HCT116 (cell line): ENCODE measurements around the gene FNDC1. TPM values are rescaled to one million over a fixed set of nuclear protein-coding genes. Genes with fewer than 3 reads are reported as not detected.

ENCODE experiments used
- ATAC-seq: fragments of 200-7000 bp; cut with Tn5 transposase; 2 replicates; pipeline ENCODE4 v1.9.1; 2020; ENCODE audit warnings: mild to moderate bottlenecking, moderate library complexity
- BruUV-seq: library from RNA; stranded (reverse); fragments of 400-500 nt; replicated peaks from 2 replicates; lab custom pipeline; 2021; lab: Mats Ljungman, UMichigan
- CTCF ChIA-PET: fragments of 300-600 bp; sonication (Branson Sonifier 250); formaldehyde crosslinking; loops from one replicate; lab custom pipeline; 2021; ENCODE audit warnings: antibody characterized with exemption; lab: Charles Lee
- POLR2A ChIA-PET: fragments of 300-600, 350-600 bp; sonication (Branson Sonifier 250); formaldehyde crosslinking; loops from one replicate; lab custom pipeline; 2021; ENCODE audit warnings: antibody characterized with exemption; lab: Charles Lee
- RAD21 ChIA-PET, 2 experiments: fragments of 300-600 bp; sonication (Branson Sonifier 250); formaldehyde crosslinking; loops; one replicate each; lab custom pipeline; 2023; ENCODE audit warnings: low total read pairs in 2 of 2; ENCODE audit not compliant: uncharacterized antibody in 2 of 2, unreplicated experiment in 2 of 2, low non-redundant PET in 1 of 2; lab: Charles Lee
- DNase-seq: peaks from one replicate; pipeline ENCODE4 v3.0.0-alpha.2; 2010; ENCODE audit warnings: low read depth, low spot score
- H2AFZ ChIP-seq: fragments of 200-600 bp; shearing (Covaris generic), sonication (generic); 2 replicates; pipeline ENCODE4 v1.6.1; 2017; ENCODE audit warnings: low read depth, mixed run types, mixed read lengths, antibody characterized with exemption, low read length; ENCODE audit not compliant: poor library complexity, severe bottlenecking
- H3K27ac ChIP-seq: 2 replicates; pipeline ENCODE4 v1.5.1; 2012; ENCODE audit warnings: low read depth, low read length
- H3K27me3 ChIP-seq: fragments of 200-600 bp; sonication (generic); 2 replicates; pipeline ENCODE4 v1.6.1; 2016; ENCODE audit warnings: mixed run types, low read length, mixed read lengths; ENCODE audit not compliant: insufficient read depth
- H3K36me3 ChIP-seq, 2 experiments: fragments of 200-500 bp in 1 of 2; fragments of 200-600 bp in 1 of 2; sonication (Bioruptor generic) in 1 of 2; sonication (generic) in 1 of 2; 2 replicates each; pipeline versions ENCODE4 v1.5.1 to v1.6.1; 2014 to 2016; ENCODE audit warnings: low read length in 2 of 2, inconsistent platforms in 1 of 2, mixed read lengths in 1 of 2, mixed run types in 1 of 2; ENCODE audit not compliant: insufficient read depth in 2 of 2, control insufficient read depth in 1 of 2
- H3K4me1 ChIP-seq, 2 experiments: fragments of 200-600 bp in 1 of 2; sonication (generic) in 1 of 2; 2 replicates each; pipeline versions ENCODE4 v1.5.1 to v1.6.1; 2012 to 2017; ENCODE audit warnings: low read length in 2 of 2, inconsistent platforms in 1 of 2, mild to moderate bottlenecking in 1 of 2, mixed read lengths in 1 of 2, mixed run types in 1 of 2, moderate library complexity in 1 of 2; ENCODE audit not compliant: insufficient read depth in 2 of 2, control insufficient read depth in 1 of 2
- H3K4me2 ChIP-seq: fragments of 200-600 bp; sonication (generic); 2 replicates; pipeline ENCODE4 v1.6.1; 2017; ENCODE audit warnings: mixed run types, low read length, mixed read lengths
- H3K4me3 ChIP-seq, 2 experiments: fragments of 200-600 bp in 1 of 2; sonication (generic) in 1 of 2; replicated peaks in 1 of 2; 2 replicates each; pipeline ENCODE4 v1.5.1; 2011 to 2016; ENCODE audit warnings: low read length in 2 of 2, control low read depth in 1 of 2, low read depth in 1 of 2, mild to moderate bottlenecking in 1 of 2, mixed read lengths in 1 of 2, mixed run types in 1 of 2
- H3K79me2 ChIP-seq: fragments of 200-600 bp; sonication (generic); 2 replicates; pipeline ENCODE4 v1.6.1; 2017; ENCODE audit warnings: mild to moderate bottlenecking, mixed run types, low read length, moderate library complexity, mixed read lengths; ENCODE audit not compliant: insufficient read depth
- H3K9ac ChIP-seq: fragments of 200-600 bp; sonication (generic); 2 replicates; pipeline ENCODE4 v1.6.1; 2016; ENCODE audit warnings: low read length, mixed read lengths
- H3K9me2 ChIP-seq: fragments of 200-600 bp; sonication (generic), shearing (Covaris generic); 2 replicates; pipeline ENCODE4 v1.6.1; 2017; ENCODE audit warnings: mixed run types, mild to moderate bottlenecking, moderate library complexity; ENCODE audit not compliant: insufficient read depth
- H3K9me3 ChIP-seq, 2 experiments: fragments of 200-500 bp in 1 of 2; fragments of 200-600 bp in 1 of 2; sonication (Bioruptor generic) in 1 of 2; sonication (generic) in 1 of 2; 2 replicates each; pipeline ENCODE4 v1.6.1; 2014 to 2017; ENCODE audit warnings: low read length in 2 of 2, mixed read lengths in 2 of 2, inconsistent platforms in 1 of 2, low read depth in 1 of 2, mild to moderate bottlenecking in 1 of 2, mixed run types in 1 of 2, moderate library complexity in 1 of 2; ENCODE audit not compliant: control insufficient read depth in 1 of 2, insufficient read depth in 1 of 2
- H4K20me1 ChIP-seq: fragments of 200-600 bp; sonication (generic), shearing (Covaris generic); 2 replicates; pipeline ENCODE4 v1.6.1; 2017; ENCODE audit warnings: mixed run types, mild to moderate bottlenecking, moderate library complexity; ENCODE audit not compliant: insufficient read depth
- CEBPB ChIP-seq: IDR thresholded peaks from 2 replicates; pipeline ENCODE4 v1.6.1; 2012; ENCODE audit warnings: low read depth
- EGR1 ChIP-seq: IDR thresholded peaks from 2 replicates; pipeline ENCODE4 v1.6.1; 2012; ENCODE audit warnings: low read depth
- ELF1 ChIP-seq: IDR thresholded peaks from 2 replicates; pipeline ENCODE4 v1.6.1; 2012; ENCODE audit warnings: low read depth, borderline replicate concordance
- EZH2phosphoT487 ChIP-seq: fragments of 200-600 bp; IDR thresholded peaks from 2 replicates; pipeline ENCODE4 v1.6.1; 2018; ENCODE audit warnings: antibody characterized with exemption, borderline replicate concordance
- FOSL1 ChIP-seq: IDR thresholded peaks from 2 replicates; pipeline ENCODE4 v1.6.1; 2012; ENCODE audit warnings: low read depth
- JUND ChIP-seq: IDR thresholded peaks from 2 replicates; pipeline ENCODE4 v1.6.1; 2012
- POLR2AphosphoS5 ChIP-seq: IDR thresholded peaks from 2 replicates; pipeline ENCODE4 v1.6.1; 2011; ENCODE audit warnings: mild to moderate bottlenecking, low read depth, low read length, moderate library complexity
- RAD21 ChIP-seq: IDR thresholded peaks from 2 replicates; pipeline ENCODE4 v1.6.1; 2012; ENCODE audit warnings: low read depth, mild to moderate bottlenecking
- SIN3A ChIP-seq: IDR thresholded peaks from 2 replicates; pipeline ENCODE4 v1.6.1; 2012; ENCODE audit warnings: low read depth
- SP1 ChIP-seq: IDR thresholded peaks from 2 replicates; pipeline ENCODE4 v1.6.1; 2012; ENCODE audit warnings: low read depth
- SRF ChIP-seq: IDR thresholded peaks from 2 replicates; pipeline ENCODE4 v1.6.1; 2012; ENCODE audit warnings: low read depth
- TCF7L2 ChIP-seq: IDR thresholded peaks from 2 replicates; pipeline ENCODE4 v1.7.0; 2011; ENCODE audit warnings: borderline replicate concordance, inconsistent platforms; ENCODE audit not compliant: insufficient read depth, insufficient read length; ENCODE audit errors: extremely low read depth
- YY1 ChIP-seq: IDR thresholded peaks from 2 replicates; pipeline ENCODE4 v1.6.1; 2011; ENCODE audit warnings: low read length, low read depth, moderate library complexity, mild to moderate bottlenecking; ENCODE audit not compliant: insufficient replicate concordance; ENCODE audit errors: extremely low read depth
- ZFX ChIP-seq: fragments of 450-650 bp; IDR thresholded peaks from 2 replicates; pipeline ENCODE4 v1.6.1; 2017
- ZNF274 ChIP-seq: fragments of 200-500 bp; sonication (Bioruptor generic); IDR thresholded peaks from 2 replicates; pipeline ENCODE4 v1.6.1; 2014; ENCODE audit warnings: mild to moderate bottlenecking, low read depth, low read length, inconsistent platforms
- intact Hi-C: fragments of 100-400 bp; cut with micrococcal nuclease; formaldehyde crosslinking; loops from 2 replicates; pipeline ENCODE4 v1.10.0; 2022
- total RNA-seq: library from RNA; stranded (reverse); gene quantifications from one replicate; pipeline ENCODE4 v1.2.1, GENCODE V29; 2021; ENCODE audit not compliant: unreplicated experiment
- TF ChIP-seq, protein P1 (sequence below): IDR thresholded peaks from 2 replicates; pipeline ENCODE4 v1.6.1; 2012; ENCODE audit warnings: low read depth
- TF ChIP-seq, protein P2 (sequence below): IDR thresholded peaks from 2 replicates; pipeline ENCODE4 v1.6.1; 2012
- TF ChIP-seq, protein P3 (sequence below): IDR thresholded peaks from 2 replicates; pipeline ENCODE4 v1.6.1; 2011; ENCODE audit warnings: mild to moderate bottlenecking, low read length, moderate library complexity; ENCODE audit not compliant: insufficient replicate concordance; ENCODE audit errors: extremely low read depth
- TF ChIP-seq, protein P4 (sequence below), 3 experiments: fragments of 200-600 bp in 1 of 3; sonication (generic) in 1 of 3; IDR thresholded peaks in 2 of 3; conservative IDR thresholded peaks in 1 of 3; 2 replicates each; pipeline ENCODE4 v1.5.1; 2012 to 2017; ENCODE audit warnings: low read depth in 2 of 3, low read length in 2 of 3, antibody characterized with exemption in 1 of 3, borderline replicate concordance in 1 of 3, control low read depth in 1 of 3, mild to moderate bottlenecking in 1 of 3, mixed read lengths in 1 of 3, mixed run types in 1 of 3, moderate library complexity in 1 of 3; ENCODE audit not compliant: insufficient read depth in 1 of 3

Gene FNDC1
- total RNA-seq, 1 experiment from 2014 or later: 0.07 TPM

DNA sequence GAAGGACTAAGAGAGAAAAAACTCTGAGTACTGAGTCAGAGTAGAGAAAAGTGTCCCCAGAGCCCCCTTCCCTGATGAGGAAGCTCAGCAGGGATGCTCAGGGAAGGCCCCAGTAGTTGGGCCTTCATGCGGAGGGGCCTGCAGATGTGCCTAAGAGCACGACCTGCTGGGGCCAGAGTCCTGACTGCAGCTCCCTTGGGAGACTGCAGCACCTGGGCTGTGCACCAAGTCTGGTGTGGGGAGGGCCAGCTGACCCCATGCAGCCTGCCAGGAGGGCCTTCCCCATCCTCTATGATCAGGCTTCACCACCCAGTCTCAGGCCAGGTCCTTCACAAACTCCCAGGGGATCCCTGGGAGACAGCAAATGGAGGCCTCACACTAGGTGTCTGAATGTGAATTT, 130.4 kb downstream of the FNDC1 start:
- Histone ChIP-seq H2AFZ (no peak overlapping the region), H3K4me2 (no peak overlapping the region), H3K27ac (no peak overlapping the region), H4K20me1 (no peaks in the 10 kb centered on the region), H3K9ac (no peak overlapping the region), H3K79me2 (no peaks in the 10 kb centered on the region), H3K9me3 (no peaks in the 10 kb centered on the region), H3K4me3 (no peak overlapping the region), H3K27me3 (peaks cover 38% of the 10 kb centered on the region), H3K9me2 (no peaks in the 10 kb centered on the region), H3K4me1 (no peaks in the 10 kb centered on the region), H3K36me3 (no peaks in the 10 kb centered on the region)
- POLR2A ChIA-PET: no interaction called here
- intact Hi-C loops: no loop called here
- CTCF ChIA-PET: interaction anchor here (1.7 kb wide), 1 partner anchor 47 kb away, joined by 6 read pairs; no protein-coding TSS in a partner anchor
- no peak for ATAC-seq
- TF ChIP-seq, protein P1, sequence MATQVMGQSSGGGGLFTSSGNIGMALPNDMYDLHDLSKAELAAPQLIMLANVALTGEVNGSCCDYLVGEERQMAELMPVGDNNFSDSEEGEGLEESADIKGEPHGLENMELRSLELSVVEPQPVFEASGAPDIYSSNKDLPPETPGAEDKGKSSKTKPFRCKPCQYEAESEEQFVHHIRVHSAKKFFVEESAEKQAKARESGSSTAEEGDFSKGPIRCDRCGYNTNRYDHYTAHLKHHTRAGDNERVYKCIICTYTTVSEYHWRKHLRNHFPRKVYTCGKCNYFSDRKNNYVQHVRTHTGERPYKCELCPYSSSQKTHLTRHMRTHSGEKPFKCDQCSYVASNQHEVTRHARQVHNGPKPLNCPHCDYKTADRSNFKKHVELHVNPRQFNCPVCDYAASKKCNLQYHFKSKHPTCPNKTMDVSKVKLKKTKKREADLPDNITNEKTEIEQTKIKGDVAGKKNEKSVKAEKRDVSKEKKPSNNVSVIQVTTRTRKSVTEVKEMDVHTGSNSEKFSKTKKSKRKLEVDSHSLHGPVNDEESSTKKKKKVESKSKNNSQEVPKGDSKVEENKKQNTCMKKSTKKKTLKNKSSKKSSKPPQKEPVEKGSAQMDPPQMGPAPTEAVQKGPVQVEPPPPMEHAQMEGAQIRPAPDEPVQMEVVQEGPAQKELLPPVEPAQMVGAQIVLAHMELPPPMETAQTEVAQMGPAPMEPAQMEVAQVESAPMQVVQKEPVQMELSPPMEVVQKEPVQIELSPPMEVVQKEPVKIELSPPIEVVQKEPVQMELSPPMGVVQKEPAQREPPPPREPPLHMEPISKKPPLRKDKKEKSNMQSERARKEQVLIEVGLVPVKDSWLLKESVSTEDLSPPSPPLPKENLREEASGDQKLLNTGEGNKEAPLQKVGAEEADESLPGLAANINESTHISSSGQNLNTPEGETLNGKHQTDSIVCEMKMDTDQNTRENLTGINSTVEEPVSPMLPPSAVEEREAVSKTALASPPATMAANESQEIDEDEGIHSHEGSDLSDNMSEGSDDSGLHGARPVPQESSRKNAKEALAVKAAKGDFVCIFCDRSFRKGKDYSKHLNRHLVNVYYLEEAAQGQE: no peak
- no peak for TF ChIP-seq TCF7L2
- no peak for TF ChIP-seq EGR1
- TF ChIP-seq POLR2AphosphoS5: no peak
- TF ChIP-seq YY1: no peak
- no peak for TF ChIP-seq RAD21
- TF ChIP-seq JUND: no peak
- no peak for TF ChIP-seq SRF
- TF ChIP-seq SP1: no peak
- TF ChIP-seq FOSL1: no peak
- TF ChIP-seq CEBPB: no peak
- TF ChIP-seq ZFX: no peak
- TF ChIP-seq, protein P2, sequence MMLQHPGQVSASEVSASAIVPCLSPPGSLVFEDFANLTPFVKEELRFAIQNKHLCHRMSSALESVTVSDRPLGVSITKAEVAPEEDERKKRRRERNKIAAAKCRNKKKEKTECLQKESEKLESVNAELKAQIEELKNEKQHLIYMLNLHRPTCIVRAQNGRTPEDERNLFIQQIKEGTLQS: no peak
- TF ChIP-seq EZH2phosphoT487: no peak
- no peak for TF ChIP-seq SIN3A
- no peak for TF ChIP-seq ZNF274
- TF ChIP-seq, protein P3, sequence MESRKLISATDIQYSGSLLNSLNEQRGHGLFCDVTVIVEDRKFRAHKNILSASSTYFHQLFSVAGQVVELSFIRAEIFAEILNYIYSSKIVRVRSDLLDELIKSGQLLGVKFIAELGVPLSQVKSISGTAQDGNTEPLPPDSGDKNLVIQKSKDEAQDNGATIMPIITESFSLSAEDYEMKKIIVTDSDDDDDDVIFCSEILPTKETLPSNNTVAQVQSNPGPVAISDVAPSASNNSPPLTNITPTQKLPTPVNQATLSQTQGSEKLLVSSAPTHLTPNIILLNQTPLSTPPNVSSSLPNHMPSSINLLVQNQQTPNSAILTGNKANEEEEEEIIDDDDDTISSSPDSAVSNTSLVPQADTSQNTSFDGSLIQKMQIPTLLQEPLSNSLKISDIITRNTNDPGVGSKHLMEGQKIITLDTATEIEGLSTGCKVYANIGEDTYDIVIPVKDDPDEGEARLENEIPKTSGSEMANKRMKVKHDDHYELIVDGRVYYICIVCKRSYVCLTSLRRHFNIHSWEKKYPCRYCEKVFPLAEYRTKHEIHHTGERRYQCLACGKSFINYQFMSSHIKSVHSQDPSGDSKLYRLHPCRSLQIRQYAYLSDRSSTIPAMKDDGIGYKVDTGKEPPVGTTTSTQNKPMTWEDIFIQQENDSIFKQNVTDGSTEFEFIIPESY: no peak
- TF ChIP-seq ELF1: no peak
- TF ChIP-seq, protein P4, sequence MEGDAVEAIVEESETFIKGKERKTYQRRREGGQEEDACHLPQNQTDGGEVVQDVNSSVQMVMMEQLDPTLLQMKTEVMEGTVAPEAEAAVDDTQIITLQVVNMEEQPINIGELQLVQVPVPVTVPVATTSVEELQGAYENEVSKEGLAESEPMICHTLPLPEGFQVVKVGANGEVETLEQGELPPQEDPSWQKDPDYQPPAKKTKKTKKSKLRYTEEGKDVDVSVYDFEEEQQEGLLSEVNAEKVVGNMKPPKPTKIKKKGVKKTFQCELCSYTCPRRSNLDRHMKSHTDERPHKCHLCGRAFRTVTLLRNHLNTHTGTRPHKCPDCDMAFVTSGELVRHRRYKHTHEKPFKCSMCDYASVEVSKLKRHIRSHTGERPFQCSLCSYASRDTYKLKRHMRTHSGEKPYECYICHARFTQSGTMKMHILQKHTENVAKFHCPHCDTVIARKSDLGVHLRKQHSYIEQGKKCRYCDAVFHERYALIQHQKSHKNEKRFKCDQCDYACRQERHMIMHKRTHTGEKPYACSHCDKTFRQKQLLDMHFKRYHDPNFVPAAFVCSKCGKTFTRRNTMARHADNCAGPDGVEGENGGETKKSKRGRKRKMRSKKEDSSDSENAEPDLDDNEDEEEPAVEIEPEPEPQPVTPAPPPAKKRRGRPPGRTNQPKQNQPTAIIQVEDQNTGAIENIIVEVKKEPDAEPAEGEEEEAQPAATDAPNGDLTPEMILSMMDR (IDR thresholded peaks at IDR 0.05 in 2 of 3, conservative IDR thresholded peaks at IDR 0.05 in 1 of 3; ENCODE audit: borderline replicate concordance in 1 of 3, insufficient read depth in 1 of 3, low read depth in 2 of 3, low read length in 2 of 3): no peak
- DNase-seq: no peak
- RAD21 ChIA-PET: no interaction called here
- no TSS peak for BruUV-seq
